ENCODE data around the gene TEKTIP1. TPM values are rescaled to one million over a fixed set of nuclear protein-coding genes. Genes with fewer than 3 reads are reported as not detected.

TEKTIP1 gene
- total and polyA plus RNA-seq, 2 donors (not counting 1 experiment from before 2014, with no cell fraction given): 6.3 to 17.3 TPM

- ChIA-PET POLR2A (no interaction called here), CTCF (no interaction called here)
- Histone ChIP-seq H3K36me3 (replicated peaks in 1 of 2; ENCODE audit: control extremely low read depth in 1 of 2, control insufficient read depth in 1 of 2, extremely low read depth in 1 of 2, insufficient read depth in 2 of 2, low read length in 1 of 2) (no peaks in the 10 kb centered on the region), H3K9ac (ENCODE audit: low read length) (no peak overlapping the region), H3K27ac (ENCODE audit: low read length in 2 of 2) (no peak overlapping the region), H3K27me3 (replicated peaks in 1 of 4; ENCODE audit: control extremely low read depth in 1 of 4, control insufficient read depth in 3 of 4, insufficient read depth in 4 of 4, low read length in 3 of 4) (no peaks in the 10 kb centered on the region), H3K4me2 (replicated peaks; ENCODE audit: low read depth, low read length, poor library complexity, severe bottlenecking) (no peak overlapping the region), H2AFZ (ENCODE audit: insufficient read depth, low read depth, low read length, poor library complexity, severe bottlenecking) (no peak overlapping the region), H3K79me2 (ENCODE audit: control insufficient read depth, insufficient read depth, low read length) (no peaks in the 10 kb centered on the region), H4K20me1 (ENCODE audit: control insufficient read depth, insufficient read depth, low read length, poor library complexity, severe bottlenecking) (peaks cover 7% of the 10 kb centered on the region), H3K4me3 (ENCODE audit: control extremely low read depth in 1 of 5, extremely low read depth in 1 of 5, insufficient read depth in 1 of 5, low read depth in 2 of 5, low read length in 4 of 5) (no peak overlapping the region), H3K4me1 (ENCODE audit: control insufficient read depth in 2 of 2, insufficient read depth in 2 of 2, low read length in 2 of 2) (peaks cover 8 to 9% of the 10 kb centered on the region in 2 donors), H3K9me3 (ENCODE audit: control extremely low read depth in 1 of 3, control insufficient read depth in 2 of 3, insufficient read depth in 1 of 3, low read length in 2 of 3) (peaks cover 0 to 15% (median 0%) of the 10 kb centered on the region in 3 donors)
- no peak for ATAC-seq (ENCODE audit: low read depth)
- Mint-ChIP-seq H3K27me3 (no peaks in the 10 kb centered on the region), H3K4me1 (peaks cover 5% of the 10 kb centered on the region), H3K27ac (no peak overlapping the region), H3K9me3 (ENCODE audit: insufficient read depth) (no peaks in the 10 kb centered on the region), H3K4me3 (no peak overlapping the region)
- intact Hi-C loops (cut with micrococcal nuclease): no loop called here
- WGBS (ENCODE audit: insufficient coverage): 96% methylated on average over 57 of the region's 60 CpGs
- TF ChIP-seq EZH2 (IDR thresholded peaks at IDR 0.05; ENCODE audit: borderline replicate concordance, insufficient read depth, low read depth, low read length, poor library complexity, severe bottlenecking) (no peak), CTCF (IDR thresholded peaks at IDR 0.05) (no peak)
- no peak for DNase-seq
These were observed 38.9 kb downstream of the TEKTIP1 start for GRCh38 chr19:3577723-3578344.

- ChIA-PET POLR2A (no interaction called here), CTCF (no interaction called here)
- Mint-ChIP-seq H3K27ac (no peak overlapping the region), H3K9me3 (ENCODE audit: insufficient read depth) (no peaks in the 10 kb centered on the region), H3K4me1 (peaks cover 5% of the 10 kb centered on the region), H3K4me3 (no peak overlapping the region), H3K27me3 (no peaks in the 10 kb centered on the region)
- 91% methylated on average over 15 of the region's 17 CpGs for WGBS (ENCODE audit: insufficient coverage)
- H3K79me2 ChIP-seq (ENCODE audit: control insufficient read depth, insufficient read depth, low read length): no peaks in the 10 kb centered on the region
- H3K4me2 ChIP-seq (replicated peaks; ENCODE audit: low read depth, low read length, poor library complexity, severe bottlenecking): no peak overlapping the region
- H2AFZ ChIP-seq (ENCODE audit: insufficient read depth, low read depth, low read length, poor library complexity, severe bottlenecking): no peak overlapping the region
- H4K20me1 ChIP-seq (ENCODE audit: control insufficient read depth, insufficient read depth, low read length, poor library complexity, severe bottlenecking): peaks cover 5% of the 10 kb centered on the region
- peaks cover 0 to 12% (median 0%) of the 10 kb centered on the region in 3 donors for H3K9me3 ChIP-seq (ENCODE audit: control extremely low read depth in 1 of 3, control insufficient read depth in 2 of 3, insufficient read depth in 1 of 3, low read length in 2 of 3)
- intact Hi-C loops (cut with micrococcal nuclease): no loop called here
- no peak for TF ChIP-seq EZH2 (IDR thresholded peaks at IDR 0.05; ENCODE audit: borderline replicate concordance, insufficient read depth, low read depth, low read length, poor library complexity, severe bottlenecking)
- TF ChIP-seq CTCF (IDR thresholded peaks at IDR 0.05): no peak
- H3K9ac ChIP-seq (ENCODE audit: low read length): no peak overlapping the region
- no peaks in the 10 kb centered on the region for H3K36me3 ChIP-seq (replicated peaks in 1 of 2; ENCODE audit: control extremely low read depth in 1 of 2, control insufficient read depth in 1 of 2, extremely low read depth in 1 of 2, insufficient read depth in 2 of 2, low read length in 1 of 2)
- no peak overlapping the region for H3K27ac ChIP-seq (ENCODE audit: low read length in 2 of 2)
- ATAC-seq (ENCODE audit: low read depth) (no peak), DNase-seq (no peak)
- peaks cover 6% of the 10 kb centered on the region in 2 donors for H3K4me1 ChIP-seq (ENCODE audit: control insufficient read depth in 2 of 2, insufficient read depth in 2 of 2, low read length in 2 of 2)
- H3K4me3 ChIP-seq (ENCODE audit: control extremely low read depth in 1 of 5, extremely low read depth in 1 of 5, insufficient read depth in 1 of 5, low read depth in 2 of 5, low read length in 4 of 5): no peak overlapping the region
- no peaks in the 10 kb centered on the region for H3K27me3 ChIP-seq (replicated peaks in 1 of 4; ENCODE audit: control extremely low read depth in 1 of 4, control insufficient read depth in 3 of 4, insufficient read depth in 4 of 4, low read length in 3 of 4)
These were observed 39.4 kb downstream of the TEKTIP1 start for GRCh38 chr19:3578390-3578789.

Measured in B cell (primary cell).